Stimulated activated CD8-positive, alpha-beta memory T cell treated with anti-CD3 and anti-CD28 coated beads, Interleukin-7, amount 100 ng/mL, for 4 hours (primary cell): ENCODE measurements around the gene KDM4D.
A peak's percentile ranks its signal among the peaks of the same experiment; 100 is the strongest.
"Not testable (repeated sequence)": the region's sequence is repeated elsewhere in the genome, so short reads cannot be mapped to it uniquely, and the experiment has no call there.

Source experiments
- DNase-seq, 2 donors: peaks; one replicate each; pipeline ENCODE4 v3.0.0-alpha.2; 2020; ENCODE audit warnings: low read depth in 2 of 2

Gene KDM4D

GRCh38 chr11:94973099-94973968 lies at the start of gene KDM4D, which contains the start of gene CWC15:
TSS of gene KDM4D (plus strand) at chr11:94973709. CDS start at chr11:94997373, 23,664 bp downstream.
TSS of gene CWC15 (minus strand) at chr11:94973556. CDS start at chr11:94972185, 1,371 bp downstream.
- DNase-seq = peak; percentile 92

DNA sequence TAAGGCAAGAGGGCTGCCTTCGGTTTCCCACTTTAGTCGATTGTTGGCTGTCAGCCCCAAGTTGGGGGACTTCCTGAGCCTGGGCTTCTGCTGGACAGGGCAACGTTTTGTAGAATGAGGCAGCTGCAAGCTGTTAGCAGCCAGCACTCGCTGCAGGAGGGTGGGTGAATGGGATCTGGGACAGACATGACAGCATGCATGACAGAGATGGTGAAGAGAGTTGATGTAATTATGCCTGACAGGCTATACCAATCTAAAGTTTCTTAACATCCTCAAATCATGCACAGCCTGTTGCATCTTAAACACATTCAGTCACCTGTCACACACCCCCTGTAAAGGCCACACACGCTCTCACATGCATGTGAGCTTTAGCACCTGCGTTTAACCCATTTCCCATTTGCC lies 49.3 kb upstream of the KDM4D start:
- DNase-seq = no peak

DNA sequence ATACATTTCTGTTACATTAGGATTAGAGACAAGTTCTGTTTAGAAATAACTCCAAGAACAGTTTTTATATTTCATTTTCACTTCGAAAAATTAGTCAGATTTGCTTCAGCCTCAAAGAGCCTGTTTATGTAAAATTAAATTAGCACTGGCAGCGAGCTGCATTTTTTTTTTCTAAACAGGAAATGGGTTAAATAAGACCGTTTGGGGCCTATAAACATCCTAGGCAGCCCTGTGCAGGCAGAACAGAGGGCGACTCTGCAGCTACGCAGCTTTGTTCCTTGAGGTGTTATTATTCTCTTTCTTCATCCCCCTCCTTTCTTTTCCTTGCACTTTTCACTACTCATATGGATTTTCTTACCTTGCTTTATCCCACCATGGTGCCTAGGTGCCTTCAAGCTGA lies 48.9 kb upstream of the KDM4D start:
- no peak for DNase-seq

GRCh38 chr11:94925422-94926270 lies 47.9 kb upstream of the KDM4D start:
- no peak for DNase-seq

DNA sequence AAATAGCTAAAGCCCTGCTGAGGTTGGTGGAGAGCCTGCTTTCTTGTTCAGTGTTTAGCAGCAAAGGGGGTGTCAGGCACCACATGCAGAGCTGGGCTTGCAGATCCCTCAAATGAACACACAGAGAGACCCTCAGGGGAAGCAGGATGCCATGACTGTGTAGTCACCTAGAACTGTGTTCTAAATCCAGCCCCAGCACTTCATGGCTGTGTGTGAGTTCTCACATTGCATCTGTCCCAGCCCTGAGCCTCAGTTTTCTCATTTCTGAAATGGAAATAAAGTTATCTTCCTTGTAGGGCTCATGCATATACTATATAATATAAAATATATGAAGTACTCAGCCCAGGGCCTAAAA lies 47.3 kb upstream of the KDM4D start:
- DNase-seq = no peak

GRCh38 chr11:94926698-94927237 lies 46.7 kb upstream of the KDM4D start:
- DNase-seq = no peak

- no peak for DNase-seq
Measured at GRCh38 chr11:94928117-94928990, 45.2 kb upstream of the KDM4D start.

DNA sequence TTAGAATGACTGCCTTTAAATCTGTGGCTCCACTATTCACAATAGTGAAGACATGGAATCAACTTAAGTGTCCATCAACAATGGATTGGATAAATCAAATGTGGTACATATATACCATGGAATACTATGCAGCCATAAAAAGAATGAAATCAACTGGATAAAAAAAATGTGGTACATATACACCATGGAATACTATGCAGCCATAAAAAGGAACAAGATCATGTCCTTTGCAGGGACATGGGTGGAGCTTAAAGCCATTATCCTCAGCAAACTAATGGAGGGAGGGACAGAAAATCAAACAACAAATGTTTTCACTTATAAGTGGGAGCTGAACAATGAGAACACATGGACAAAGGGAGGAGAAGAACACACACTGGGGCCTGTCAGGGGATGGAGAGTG lies 41.4 kb upstream of the KDM4D start:
- not testable (repeated sequence) for DNase-seq

DNA sequence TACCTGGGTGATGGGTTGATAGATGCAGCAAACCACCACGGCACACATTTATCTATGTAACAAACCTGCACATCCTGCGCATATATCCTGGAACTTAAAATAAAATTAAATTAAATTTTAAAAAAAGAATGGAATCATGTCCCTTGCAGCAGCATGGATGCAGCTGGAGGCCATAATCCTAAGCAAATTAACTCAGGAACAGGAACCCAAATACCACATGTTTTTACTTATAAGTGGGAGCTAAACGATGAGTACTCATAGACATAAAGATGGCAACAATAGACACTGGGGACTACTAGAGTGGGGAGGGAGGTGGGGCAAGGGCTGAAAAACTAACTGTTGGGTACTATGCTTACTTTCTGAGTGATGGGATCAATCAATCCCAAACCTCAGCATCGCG lies 41.0 kb upstream of the KDM4D start:
- no peak for DNase-seq

GRCh38 chr11:94933223-94934130 lies 40.0 kb upstream of the KDM4D start:
- no peak for DNase-seq

DNA sequence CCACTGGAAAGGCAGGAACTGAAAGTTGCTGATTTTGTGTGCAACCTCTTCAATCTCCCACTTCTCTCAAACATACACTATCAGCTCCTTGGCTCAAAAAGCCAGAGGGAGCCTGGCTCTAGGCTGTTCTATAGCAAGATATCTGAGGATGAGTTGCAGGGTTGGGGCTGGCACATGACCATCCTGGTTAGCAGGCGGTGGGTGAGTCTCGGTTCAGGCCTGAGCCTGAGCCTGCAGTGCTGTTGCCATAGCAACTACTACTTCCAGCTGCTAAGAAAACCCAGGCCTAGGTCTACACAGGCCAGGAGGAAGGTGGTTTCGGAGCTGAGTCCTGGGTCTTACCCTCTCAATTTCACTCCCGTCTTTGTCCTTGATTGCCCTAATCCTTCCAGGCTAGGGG lies 39.1 kb upstream of the KDM4D start:
- DNase-seq = no peak

DNA sequence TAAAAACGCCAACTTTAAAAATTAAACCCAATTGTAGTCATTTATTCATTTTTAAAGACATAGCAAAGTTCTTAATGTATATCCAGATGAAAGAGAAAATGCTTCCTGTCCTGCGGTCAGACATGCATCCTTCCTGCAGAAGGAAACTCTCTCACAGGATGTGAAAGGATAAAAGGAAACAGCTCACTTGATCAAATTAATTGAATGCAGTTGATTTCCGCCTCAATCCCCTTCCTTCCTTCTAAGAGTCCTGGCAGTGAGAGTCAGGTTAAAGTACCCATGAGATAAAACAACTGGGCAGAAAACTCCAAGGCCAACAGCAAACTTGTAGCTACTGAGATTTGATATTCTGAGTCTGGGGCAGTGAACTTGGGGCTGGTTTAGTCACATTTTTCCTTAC lies 38.7 kb upstream of the KDM4D start:
- DNase-seq = no peak

DNA sequence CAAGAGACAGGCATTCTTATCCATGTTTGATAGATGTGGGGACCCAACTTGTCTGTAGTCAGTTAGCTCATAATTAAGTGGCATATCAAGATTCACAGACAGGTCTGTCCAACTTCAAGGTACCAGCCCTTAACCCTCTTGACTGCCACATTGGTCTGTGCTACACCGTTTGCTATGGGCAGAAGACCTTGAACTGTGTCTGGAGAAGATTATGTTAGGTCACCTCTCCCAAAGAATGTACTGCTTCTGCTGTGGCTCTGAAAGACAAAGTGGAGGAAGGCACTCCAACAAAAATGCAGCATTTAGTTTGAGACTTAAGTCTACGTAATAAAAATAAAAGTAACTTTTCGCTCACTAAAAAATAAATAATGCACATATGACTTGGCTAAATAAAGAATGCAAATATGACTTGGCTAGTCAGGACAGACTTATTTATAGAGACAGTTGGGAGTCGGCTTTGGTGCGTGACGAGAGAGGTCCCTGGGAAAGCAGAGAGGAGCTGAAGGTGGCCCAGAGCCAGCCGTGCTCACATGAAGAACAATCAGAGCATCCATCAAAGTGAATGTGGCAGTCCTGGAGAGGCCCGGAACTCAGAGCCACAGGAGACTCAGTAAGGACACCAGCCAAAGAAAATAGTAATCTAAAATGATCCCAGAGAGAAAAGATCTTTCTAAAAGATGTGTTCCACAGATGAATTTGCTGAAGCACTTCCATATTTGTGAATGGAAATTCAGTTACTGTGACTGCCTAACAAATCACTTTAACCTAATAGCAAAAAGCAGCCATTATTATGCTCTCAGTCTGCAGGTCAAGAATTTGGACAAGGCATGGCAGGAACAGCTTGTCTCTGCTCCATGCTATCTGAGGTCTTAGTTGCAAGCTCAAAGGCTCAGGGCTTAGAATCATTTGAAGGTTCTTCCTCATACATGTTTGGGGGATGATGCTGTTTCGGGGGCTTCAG lies 35.1 kb upstream of the KDM4D start:
- no peak for DNase-seq

- DNase-seq = no peak
Measured at GRCh38 chr11:94939346-94939745, 34.2 kb upstream of the KDM4D start.

DNA sequence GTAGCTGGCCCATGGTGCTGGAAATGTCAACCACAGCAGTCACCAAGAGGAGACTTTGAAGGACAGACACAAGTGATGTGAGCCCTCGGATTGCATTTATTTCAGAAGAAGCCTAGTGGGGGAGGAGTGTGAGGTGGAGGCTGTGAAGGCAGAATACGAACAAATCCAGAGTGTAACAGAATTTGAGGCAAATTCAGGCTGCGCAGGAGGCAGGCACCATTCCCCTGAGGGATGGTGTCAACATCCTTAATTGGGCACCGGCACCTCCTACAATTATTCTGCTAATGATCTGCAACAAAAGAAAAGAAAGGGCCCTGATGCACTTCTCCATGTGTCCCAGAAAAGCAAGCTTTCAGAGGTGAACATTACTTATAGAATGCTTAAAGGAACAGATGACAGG lies 32.4 kb upstream of the KDM4D start:
- no peak for DNase-seq

- DNase-seq = no peak
Measured at GRCh38 chr11:94946812-94947211, 26.7 kb upstream of the KDM4D start.

DNA sequence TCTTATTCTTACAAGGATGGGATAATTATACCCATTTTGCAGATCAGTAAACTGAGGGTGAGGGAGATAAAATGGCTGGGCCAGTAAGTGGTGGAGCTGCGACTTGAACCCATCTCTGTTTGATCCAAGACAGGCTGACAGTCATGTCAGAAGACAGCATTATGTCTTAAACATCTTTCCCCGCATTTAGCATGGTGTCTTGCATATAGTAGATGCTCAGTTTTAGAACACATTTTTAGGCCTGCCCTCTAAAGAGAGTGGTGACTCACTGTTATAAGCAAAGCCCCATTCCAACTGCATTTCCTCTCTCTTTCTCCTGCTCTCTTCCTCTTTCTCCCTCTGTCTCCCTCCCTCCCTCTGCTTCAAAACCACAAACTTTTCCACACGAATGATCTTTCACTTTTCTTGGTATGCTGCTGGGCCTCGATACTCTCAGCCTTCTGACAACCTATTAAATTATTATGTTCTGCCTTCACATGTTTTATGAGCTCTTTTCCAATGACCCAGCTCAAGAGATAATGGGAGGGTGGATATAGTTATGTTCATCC lies 25.4 kb upstream of the KDM4D start:
- no peak for DNase-seq

DNA sequence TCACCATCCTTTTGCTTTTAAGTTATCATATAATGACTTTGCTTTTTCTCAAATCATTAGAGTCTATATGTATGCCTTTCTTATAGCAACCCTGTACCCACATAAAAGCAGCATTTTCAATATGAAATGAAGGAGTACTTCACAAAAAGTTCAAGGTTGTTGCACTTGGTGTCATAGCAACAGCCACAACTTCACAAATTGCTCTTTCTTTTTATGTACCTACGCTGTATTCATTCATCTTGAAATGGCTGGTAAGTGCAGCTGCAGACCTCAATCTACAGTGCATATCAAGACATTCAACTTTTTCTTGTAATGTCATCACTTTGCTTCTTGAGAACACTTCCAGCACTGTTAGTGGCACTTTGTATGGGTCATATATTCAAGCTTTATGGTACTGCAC lies 18.8 kb upstream of the KDM4D start:
- no peak for DNase-seq

DNA sequence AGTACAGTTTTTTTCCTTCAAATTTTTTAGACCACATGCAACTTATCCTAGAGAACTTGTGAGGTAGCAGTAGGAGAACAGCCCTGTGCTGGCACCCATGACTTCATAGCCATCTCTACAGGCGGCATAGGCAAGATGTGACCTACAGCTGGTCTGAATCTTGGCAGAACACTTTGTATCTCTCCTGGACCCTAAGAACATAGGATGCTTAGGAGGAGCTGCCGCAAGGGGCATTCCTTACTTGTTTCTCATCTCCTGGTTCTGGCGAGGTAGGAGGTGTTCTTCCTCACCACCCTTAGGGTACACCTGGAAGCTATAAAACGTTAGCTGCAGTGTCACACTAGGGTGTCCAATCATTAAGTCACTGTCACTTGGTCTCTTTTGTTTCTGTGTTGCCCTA lies 16.5 kb upstream of the KDM4D start:
- no peak for DNase-seq
